Keratinocyte (primary cell): Measurements from ENCODE around the gene UBXN6. TPM values are rescaled to one million over a fixed set of nuclear protein-coding genes. Genes with fewer than 3 reads are reported as not detected.

Experiments
- DNase-seq: peaks from one replicate; pipeline ENCODE4 v3.0.0-alpha.2; 2011; ENCODE audit warnings: low read depth, missing footprints, low spot score
- FAIRE-seq: peaks from 2 replicates; lab custom pipeline; 2011; peaks lifted over from hg19 to GRCh38; lab: Jason Lieb, UNC
- H2AFZ ChIP-seq: 2 replicates; pipeline ENCODE4 v1.6.0; 2012; ENCODE audit warnings: low read length, control low read depth, inconsistent platforms; ENCODE audit not compliant: control insufficient read depth
- H3K27ac ChIP-seq: 2 replicates; pipeline ENCODE4 v1.5.1; 2011; ENCODE audit warnings: low read length; ENCODE audit not compliant: control insufficient read depth, insufficient read depth
- H3K27me3 ChIP-seq: 3 replicates; pipeline ENCODE4 v1.6.0; 2011; ENCODE audit warnings: low read length; ENCODE audit not compliant: control insufficient read depth, insufficient read depth; ENCODE audit errors: extremely low read depth
- H3K36me3 ChIP-seq, 2 experiments: 2 replicates in 1 of 2; 3 replicates in 1 of 2; pipeline ENCODE4 v1.5.1; 2011; ENCODE audit warnings: low read length in 2 of 2, mild to moderate bottlenecking in 1 of 2; ENCODE audit not compliant: control insufficient read depth in 2 of 2, insufficient read depth in 2 of 2; ENCODE audit errors: extremely low read depth in 1 of 2
- H3K4me1 ChIP-seq: 3 replicates; pipeline ENCODE4 v1.5.1; 2011; ENCODE audit warnings: low read length; ENCODE audit not compliant: control insufficient read depth, insufficient read depth; ENCODE audit errors: extremely low read depth
- H3K4me2 ChIP-seq: 3 replicates; pipeline ENCODE4 v1.6.0; 2011; ENCODE audit warnings: low read depth, low read length; ENCODE audit not compliant: control insufficient read depth, insufficient read depth; ENCODE audit errors: extremely low read depth
- H3K4me3 ChIP-seq, 3 experiments: fragments of 200-600 bp in 1 of 3; sonication (generic) in 1 of 3; 2 replicates in 2 of 3; 3 replicates in 1 of 3; pipeline ENCODE4 v1.5.1; 2011 to 2016; ENCODE audit warnings: low read length in 3 of 3, mild to moderate bottlenecking in 3 of 3, control low read depth in 2 of 3, inconsistent platforms in 1 of 3, low read depth in 1 of 3, mixed read lengths in 1 of 3, mixed run types in 1 of 3, moderate library complexity in 1 of 3; ENCODE audit not compliant: control insufficient read depth in 2 of 3, insufficient read depth in 2 of 3; ENCODE audit errors: extremely low read depth in 1 of 3
- H3K79me2 ChIP-seq: 2 replicates; pipeline ENCODE4 v1.6.0; 2012; ENCODE audit warnings: low read length; ENCODE audit not compliant: control insufficient read depth, insufficient read depth
- H3K9ac ChIP-seq: 3 replicates; pipeline ENCODE4 v1.6.0; 2011; ENCODE audit warnings: low read length; ENCODE audit not compliant: control insufficient read depth, insufficient read depth; ENCODE audit errors: extremely low read depth
- H3K9me1 ChIP-seq: 3 replicates; pipeline ENCODE4 v1.6.0; 2011; ENCODE audit warnings: low read length; ENCODE audit not compliant: control insufficient read depth, insufficient read depth; ENCODE audit errors: extremely low read depth
- H3K9me3 ChIP-seq: 2 replicates; pipeline ENCODE4 v1.5.1; 2012; ENCODE audit warnings: low read depth, low read length; ENCODE audit not compliant: control insufficient read depth
- H4K20me1 ChIP-seq: 3 replicates; pipeline ENCODE4 v1.6.0; 2011; ENCODE audit warnings: low read length; ENCODE audit not compliant: control insufficient read depth, insufficient read depth; ENCODE audit errors: extremely low read depth
- EZH2 ChIP-seq: IDR thresholded peaks from one replicate; pipeline ENCODE4 v1.6.1; 2012; ENCODE audit warnings: inconsistent platforms, mild to moderate bottlenecking, low read length, moderate library complexity
- dilution Hi-C: fragments of 300-500 bp; cut with MboI; formaldehyde crosslinking; loops from one replicate; pipeline ENCODE4 v1.7.0; 2020; ENCODE audit warnings: low sequenced_read_pairs; ENCODE audit not compliant: extremely low pct_ligation_motif_present
- polyA plus RNA-seq, 5 experiments: library from polyadenylated mRNA; depleted of rRNA in 3 of 5; stranded (reverse) in 3 of 5; stranded (forward) in 1 of 5; unstranded in 1 of 5; fragments of >200 nt; gene quantifications; 1 replicate in 1 of 5; 2 replicates in 3 of 5; 3 replicates in 1 of 5; pipeline versions ENCODE4 v1.2.1 to v1.2.3, GENCODE V29; 2011 to 2012; ENCODE audit warnings: missing spikeins in 2 of 5, low read depth in 1 of 5, low replicate concordance in 1 of 5
- TF ChIP-seq, protein P1 (sequence below), 3 experiments: IDR thresholded peaks in 1 of 3; conservative IDR thresholded peaks in 1 of 3; optimal IDR thresholded peaks in 1 of 3; 2 replicates in 2 of 3; 3 replicates in 1 of 3; pipeline versions ENCODE3 to v1.5.1; 2011; ENCODE audit warnings: low read length in 3 of 3, mild to moderate bottlenecking in 3 of 3, moderate library complexity in 2 of 3, control low read depth in 1 of 3, inconsistent platforms in 1 of 3; ENCODE audit not compliant: insufficient read depth in 2 of 3; ENCODE audit errors: extremely low read depth in 1 of 3

UBXN6 gene
- polyA plus RNA-seq, 1 donor (not counting 4 experiments of a cell fraction or from before 2014, with no cell fraction given), result 36.4 TPM

DNA sequence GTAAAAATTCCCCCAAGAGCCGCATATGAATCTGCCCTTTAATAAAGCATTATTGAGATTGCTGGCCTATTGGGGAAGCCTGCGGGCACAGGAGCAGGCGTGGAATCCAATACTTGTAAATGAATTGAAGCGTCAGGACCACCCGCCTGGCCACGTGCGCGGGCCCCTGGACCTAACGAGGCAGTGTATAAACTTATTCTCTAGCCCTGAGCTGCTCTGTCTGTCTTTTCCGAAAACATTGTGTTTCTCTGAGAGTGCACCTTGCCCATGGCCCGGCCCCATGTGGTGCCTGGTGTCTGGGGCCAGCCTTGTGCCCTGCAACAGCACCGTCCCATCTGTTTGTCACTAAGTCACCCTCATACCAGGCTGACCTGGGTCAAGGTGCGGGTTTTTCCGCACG is 14.4 kb downstream of the UBXN6 start:
- no peaks in the 10 kb centered on the region for H3K4me1 ChIP-seq
- TF ChIP-seq, protein P1, sequence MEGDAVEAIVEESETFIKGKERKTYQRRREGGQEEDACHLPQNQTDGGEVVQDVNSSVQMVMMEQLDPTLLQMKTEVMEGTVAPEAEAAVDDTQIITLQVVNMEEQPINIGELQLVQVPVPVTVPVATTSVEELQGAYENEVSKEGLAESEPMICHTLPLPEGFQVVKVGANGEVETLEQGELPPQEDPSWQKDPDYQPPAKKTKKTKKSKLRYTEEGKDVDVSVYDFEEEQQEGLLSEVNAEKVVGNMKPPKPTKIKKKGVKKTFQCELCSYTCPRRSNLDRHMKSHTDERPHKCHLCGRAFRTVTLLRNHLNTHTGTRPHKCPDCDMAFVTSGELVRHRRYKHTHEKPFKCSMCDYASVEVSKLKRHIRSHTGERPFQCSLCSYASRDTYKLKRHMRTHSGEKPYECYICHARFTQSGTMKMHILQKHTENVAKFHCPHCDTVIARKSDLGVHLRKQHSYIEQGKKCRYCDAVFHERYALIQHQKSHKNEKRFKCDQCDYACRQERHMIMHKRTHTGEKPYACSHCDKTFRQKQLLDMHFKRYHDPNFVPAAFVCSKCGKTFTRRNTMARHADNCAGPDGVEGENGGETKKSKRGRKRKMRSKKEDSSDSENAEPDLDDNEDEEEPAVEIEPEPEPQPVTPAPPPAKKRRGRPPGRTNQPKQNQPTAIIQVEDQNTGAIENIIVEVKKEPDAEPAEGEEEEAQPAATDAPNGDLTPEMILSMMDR (optimal IDR thresholded peaks at IDR 0.05 in 1 of 3, IDR thresholded peaks at IDR 0.05 in 1 of 3, conservative IDR thresholded peaks at IDR 0.05 in 1 of 3; ENCODE audit: extremely low read depth in 1 of 3, insufficient read depth in 2 of 3, low read length in 3 of 3), result no peak
- no peak for TF ChIP-seq EZH2
- H3K36me3 ChIP-seq, result peaks cover 42 to 47% of the 10 kb centered on the region in 2 experiments
- dilution Hi-C loops, result no loop called here
- FAIRE-seq (no peak), DNase-seq (no peak)
- H3K9me1 ChIP-seq, result no peaks in the 10 kb centered on the region
- no peak overlapping the region for H3K27ac ChIP-seq
- H2AFZ ChIP-seq, result no peak overlapping the region
- no peak overlapping the region for H3K4me2 ChIP-seq
- H3K9ac ChIP-seq, result no peak overlapping the region
- H3K9me3 ChIP-seq, result no peaks in the 10 kb centered on the region
- no peaks in the 10 kb centered on the region for H3K79me2 ChIP-seq
- H3K4me3 ChIP-seq, result no peak overlapping the region
- no peaks in the 10 kb centered on the region for H4K20me1 ChIP-seq
- H3K27me3 ChIP-seq, result no peaks in the 10 kb centered on the region

DNA sequence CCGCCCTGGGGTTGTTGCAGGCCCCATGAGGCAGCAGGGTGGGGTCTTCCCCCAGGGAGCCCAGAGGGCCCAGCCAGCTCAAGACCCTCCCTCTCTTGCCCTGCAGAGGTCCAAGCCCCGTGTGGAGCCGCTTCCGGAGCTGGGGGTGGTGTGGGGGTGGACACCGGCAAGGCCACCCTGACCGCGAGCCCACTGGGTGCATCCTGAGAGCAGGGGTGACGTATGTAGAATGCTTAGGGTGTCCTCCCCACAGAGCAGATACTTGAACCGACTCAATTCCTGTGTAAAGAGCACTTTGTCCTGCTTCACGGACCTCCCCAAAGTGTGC is 14.8 kb downstream of the UBXN6 start:
- no peak overlapping the region for H3K4me3 ChIP-seq
- no peak overlapping the region for H3K4me2 ChIP-seq
- DNase-seq, result no peak
- no peaks in the 10 kb centered on the region for H3K9me1 ChIP-seq
- no peaks in the 10 kb centered on the region for H3K9me3 ChIP-seq
- TF ChIP-seq EZH2, result no peak
- TF ChIP-seq, protein P1 (optimal IDR thresholded peaks at IDR 0.05 in 1 of 3, IDR thresholded peaks at IDR 0.05 in 1 of 3, conservative IDR thresholded peaks at IDR 0.05 in 1 of 3; ENCODE audit: extremely low read depth in 1 of 3, insufficient read depth in 2 of 3, low read length in 3 of 3), result no peak
- no peak for FAIRE-seq
- H4K20me1 ChIP-seq, result no peaks in the 10 kb centered on the region
- H3K27ac ChIP-seq, result no peak overlapping the region
- no peaks in the 10 kb centered on the region for H3K4me1 ChIP-seq
- H2AFZ ChIP-seq, result no peak overlapping the region
- no peaks in the 10 kb centered on the region for H3K27me3 ChIP-seq
- H3K79me2 ChIP-seq, result no peaks in the 10 kb centered on the region
- dilution Hi-C loops, result no loop called here
- no peak overlapping the region for H3K9ac ChIP-seq
- peaks cover 38 to 43% of the 10 kb centered on the region in 2 experiments for H3K36me3 ChIP-seq
